ENCODE data around the gene RPS27L. TPM values are rescaled to one million over a fixed set of nuclear protein-coding genes. Genes with fewer than 3 reads are reported as not detected.

The RPS27L gene
- total RNA-seq, 1 donor from 2014 or later, result 202 TPM

DNA sequence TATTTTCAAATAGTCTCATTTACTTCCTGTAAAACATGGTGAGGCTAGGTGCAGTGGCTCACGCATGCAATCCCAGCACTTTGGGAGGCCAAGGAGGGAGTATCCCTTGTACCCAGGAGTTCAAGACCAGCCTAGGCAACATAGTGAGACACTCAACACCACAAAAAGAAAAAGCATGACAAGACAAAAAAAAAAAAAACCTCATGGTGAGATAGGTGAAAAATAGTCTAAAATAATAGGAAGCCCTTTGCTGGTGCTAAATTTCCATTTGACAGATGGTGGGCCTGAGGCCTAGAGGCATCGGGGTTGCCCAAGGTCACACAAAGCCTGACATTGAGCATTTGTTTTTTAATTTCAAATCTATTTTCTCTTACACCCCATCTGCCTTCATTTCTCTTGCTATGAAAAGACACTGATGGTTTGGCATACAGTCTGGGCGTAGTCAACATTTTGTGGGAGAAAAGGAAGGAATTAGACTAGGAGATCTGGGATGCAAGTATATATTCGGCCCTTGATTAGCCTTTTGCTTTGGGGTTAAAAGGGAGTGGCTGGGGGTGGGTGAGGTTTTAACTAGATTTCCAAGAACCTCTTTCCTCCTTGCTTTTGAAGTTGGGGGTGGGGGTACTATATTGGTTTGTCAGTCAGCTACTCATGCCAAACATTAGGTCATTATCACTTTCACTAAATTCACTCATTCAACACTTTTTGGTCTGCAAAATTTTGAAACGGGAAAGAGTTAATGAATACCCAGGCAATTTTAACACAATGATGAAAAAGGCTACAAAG, 43.4 kb upstream of the RPS27L start:
- Mint-ChIP-seq H3K4me3 (ENCODE audit: unreplicated experiment) (no peak overlapping the region), H3K4me1 (ENCODE audit: unreplicated experiment) (peaks cover 35% of the 10 kb centered on the region), H3K9me3 (ENCODE audit: unreplicated experiment) (no peaks in the 10 kb centered on the region), H3K27ac (ENCODE audit: unreplicated experiment) (no peak overlapping the region), H3K27me3 (ENCODE audit: unreplicated experiment) (no peaks in the 10 kb centered on the region), H3K36me3 (ENCODE audit: unreplicated experiment) (peaks cover 2% of the 10 kb centered on the region)
- TF ChIP-seq, protein P1, sequence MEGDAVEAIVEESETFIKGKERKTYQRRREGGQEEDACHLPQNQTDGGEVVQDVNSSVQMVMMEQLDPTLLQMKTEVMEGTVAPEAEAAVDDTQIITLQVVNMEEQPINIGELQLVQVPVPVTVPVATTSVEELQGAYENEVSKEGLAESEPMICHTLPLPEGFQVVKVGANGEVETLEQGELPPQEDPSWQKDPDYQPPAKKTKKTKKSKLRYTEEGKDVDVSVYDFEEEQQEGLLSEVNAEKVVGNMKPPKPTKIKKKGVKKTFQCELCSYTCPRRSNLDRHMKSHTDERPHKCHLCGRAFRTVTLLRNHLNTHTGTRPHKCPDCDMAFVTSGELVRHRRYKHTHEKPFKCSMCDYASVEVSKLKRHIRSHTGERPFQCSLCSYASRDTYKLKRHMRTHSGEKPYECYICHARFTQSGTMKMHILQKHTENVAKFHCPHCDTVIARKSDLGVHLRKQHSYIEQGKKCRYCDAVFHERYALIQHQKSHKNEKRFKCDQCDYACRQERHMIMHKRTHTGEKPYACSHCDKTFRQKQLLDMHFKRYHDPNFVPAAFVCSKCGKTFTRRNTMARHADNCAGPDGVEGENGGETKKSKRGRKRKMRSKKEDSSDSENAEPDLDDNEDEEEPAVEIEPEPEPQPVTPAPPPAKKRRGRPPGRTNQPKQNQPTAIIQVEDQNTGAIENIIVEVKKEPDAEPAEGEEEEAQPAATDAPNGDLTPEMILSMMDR (IDR thresholded peaks at IDR 0.05), result no peak
- no peak for DNase-seq (ENCODE audit: extremely low spot score, unreplicated experiment)

DNA sequence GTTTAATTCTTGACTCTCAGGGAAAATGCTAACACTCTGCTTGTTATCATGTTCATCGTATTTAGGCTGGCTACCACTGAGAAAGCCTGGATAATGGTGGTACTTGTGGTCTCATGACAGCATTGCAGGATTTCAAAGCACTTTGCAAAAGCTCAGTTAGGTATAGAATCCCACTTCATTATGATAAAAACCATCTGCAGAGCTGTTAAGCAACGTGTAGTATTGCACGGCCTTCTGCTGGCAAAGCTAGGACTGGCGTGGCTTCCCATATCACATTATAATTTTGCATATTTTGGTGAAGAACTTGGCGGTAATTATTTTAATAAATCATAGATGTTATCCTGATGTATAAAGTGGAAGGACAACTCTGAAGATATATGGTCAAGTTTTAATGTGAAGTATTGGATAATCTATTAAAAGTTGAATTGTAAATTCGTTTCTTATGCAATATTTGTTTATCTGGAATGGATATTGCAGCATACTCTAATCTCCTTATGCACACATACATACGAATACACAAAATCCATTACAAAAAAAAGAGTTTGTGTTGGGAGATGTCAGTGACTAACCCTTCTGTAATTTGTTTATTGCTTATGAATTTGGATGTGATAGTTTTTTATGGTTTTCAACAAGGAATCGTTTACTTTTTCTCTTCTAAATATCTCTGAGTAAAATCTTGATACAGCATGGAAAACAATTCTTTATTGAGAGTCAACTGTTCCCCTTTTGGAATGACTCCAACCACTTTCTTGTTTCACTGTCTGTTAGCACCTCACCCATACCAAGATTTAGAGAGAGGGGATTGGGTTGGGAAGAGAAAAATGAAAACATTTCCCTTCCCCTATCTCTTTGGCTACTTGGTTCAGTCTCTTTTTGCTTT, 41.3 kb upstream of the RPS27L start:
- no peak overlapping the region for H3K4me3 Mint-ChIP-seq (ENCODE audit: unreplicated experiment)
- DNase-seq (ENCODE audit: extremely low spot score, unreplicated experiment), result no peak
- no peaks in the 10 kb centered on the region for H3K27me3 Mint-ChIP-seq (ENCODE audit: unreplicated experiment)
- no peak overlapping the region for H3K27ac Mint-ChIP-seq (ENCODE audit: unreplicated experiment)
- TF ChIP-seq, protein P1 (IDR thresholded peaks at IDR 0.05), result no peak
- peaks cover 2% of the 10 kb centered on the region for H3K36me3 Mint-ChIP-seq (ENCODE audit: unreplicated experiment)
- peaks cover 44% of the 10 kb centered on the region for H3K4me1 Mint-ChIP-seq (ENCODE audit: unreplicated experiment)
- H3K9me3 Mint-ChIP-seq (ENCODE audit: unreplicated experiment), result no peaks in the 10 kb centered on the region

DNA sequence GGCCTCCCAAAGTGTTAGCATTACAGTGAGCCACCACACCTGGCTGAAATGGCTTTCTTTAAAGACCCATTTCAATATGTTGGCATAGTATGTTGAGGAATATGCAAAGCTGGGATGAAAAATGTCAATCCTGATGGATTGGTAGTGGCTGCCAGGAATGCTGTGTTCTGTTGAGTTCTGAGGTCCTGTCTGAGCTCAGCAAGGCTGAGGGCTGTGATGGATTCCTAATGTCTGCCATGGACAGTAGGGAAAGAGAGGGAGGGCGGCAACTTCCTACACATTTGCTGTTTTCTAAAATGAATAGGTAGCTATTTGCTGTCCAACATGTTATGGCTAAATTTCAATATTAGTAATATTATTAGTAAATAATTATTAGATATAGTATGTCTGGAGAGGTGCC, 40.3 kb upstream of the RPS27L start:
- no peak overlapping the region for H3K27ac Mint-ChIP-seq (ENCODE audit: unreplicated experiment)
- DNase-seq (ENCODE audit: extremely low spot score, unreplicated experiment), result no peak
- peaks cover 36% of the 10 kb centered on the region for H3K4me1 Mint-ChIP-seq (ENCODE audit: unreplicated experiment)
- H3K4me3 Mint-ChIP-seq (ENCODE audit: unreplicated experiment), result no peak overlapping the region
- H3K36me3 Mint-ChIP-seq (ENCODE audit: unreplicated experiment), result peaks cover 2% of the 10 kb centered on the region
- no peaks in the 10 kb centered on the region for H3K9me3 Mint-ChIP-seq (ENCODE audit: unreplicated experiment)
- TF ChIP-seq, protein P1 (IDR thresholded peaks at IDR 0.05), result no peak
- H3K27me3 Mint-ChIP-seq (ENCODE audit: unreplicated experiment), result no peaks in the 10 kb centered on the region

DNA sequence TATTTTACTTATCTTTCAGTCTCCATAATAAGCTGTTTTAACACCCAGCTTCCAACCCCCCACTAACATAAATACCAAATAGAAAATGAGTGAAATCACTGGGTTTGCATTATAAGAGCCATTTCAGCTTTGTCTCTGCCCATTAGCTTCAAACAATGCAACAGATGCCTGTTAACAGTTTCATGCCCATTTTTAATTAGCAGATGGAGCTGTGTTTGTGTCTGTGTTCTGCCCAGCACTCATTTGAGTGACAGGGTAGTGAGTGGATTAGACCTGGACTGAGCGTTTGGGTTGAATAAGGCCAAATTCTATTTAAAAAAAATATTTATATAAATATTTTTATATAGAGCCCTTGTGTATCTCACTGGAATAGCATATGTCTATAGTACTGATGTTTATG, 39.6 kb upstream of the RPS27L start:
- H3K9me3 Mint-ChIP-seq (ENCODE audit: unreplicated experiment), result no peaks in the 10 kb centered on the region
- H3K4me1 Mint-ChIP-seq (ENCODE audit: unreplicated experiment), result peaks cover 37% of the 10 kb centered on the region
- no peaks in the 10 kb centered on the region for H3K27me3 Mint-ChIP-seq (ENCODE audit: unreplicated experiment)
- no peak overlapping the region for H3K27ac Mint-ChIP-seq (ENCODE audit: unreplicated experiment)
- no peak for DNase-seq (ENCODE audit: extremely low spot score, unreplicated experiment)
- TF ChIP-seq, protein P1 (IDR thresholded peaks at IDR 0.05), result no peak
- peaks cover 2% of the 10 kb centered on the region for H3K36me3 Mint-ChIP-seq (ENCODE audit: unreplicated experiment)
- no peak overlapping the region for H3K4me3 Mint-ChIP-seq (ENCODE audit: unreplicated experiment)

DNA sequence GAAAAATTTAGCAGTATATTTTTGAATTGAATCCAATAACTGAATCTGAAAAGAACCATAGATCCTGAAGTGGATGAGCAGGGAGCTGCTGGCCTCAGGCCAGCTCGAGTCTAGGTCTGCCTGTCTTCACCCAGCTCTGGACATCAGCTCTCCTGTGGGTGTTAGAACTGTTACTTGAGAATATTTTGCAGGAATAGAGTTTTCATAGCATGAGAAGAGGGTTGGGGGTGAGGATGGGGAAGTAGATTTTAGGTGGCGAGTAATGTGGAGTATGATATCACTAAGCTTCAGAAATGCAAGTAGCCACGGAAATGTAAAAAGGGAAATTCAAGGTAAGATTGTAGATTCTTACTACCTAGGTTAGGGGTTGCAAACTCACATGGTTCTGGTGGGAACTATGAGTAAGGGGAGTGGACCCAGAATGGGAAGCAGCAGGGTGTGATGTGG, 38.3 kb upstream of the RPS27L start:
- DNase-seq (ENCODE audit: extremely low spot score, unreplicated experiment), result no peak
- H3K9me3 Mint-ChIP-seq (ENCODE audit: unreplicated experiment), result no peaks in the 10 kb centered on the region
- H3K4me1 Mint-ChIP-seq (ENCODE audit: unreplicated experiment), result peaks cover 46% of the 10 kb centered on the region
- no peaks in the 10 kb centered on the region for H3K27me3 Mint-ChIP-seq (ENCODE audit: unreplicated experiment)
- no peak overlapping the region for H3K27ac Mint-ChIP-seq (ENCODE audit: unreplicated experiment)
- no peak overlapping the region for H3K4me3 Mint-ChIP-seq (ENCODE audit: unreplicated experiment)
- peaks cover 2% of the 10 kb centered on the region for H3K36me3 Mint-ChIP-seq (ENCODE audit: unreplicated experiment)
- TF ChIP-seq, protein P1 (IDR thresholded peaks at IDR 0.05), result no peak

All from osteocyte (in vitro differentiated cells).